HG03196 (cell line): ENCODE results near the gene MLKL.

Experiments used
- ATAC-seq: cut with Tn5 transposase; IDR thresholded peaks from one replicate; pipeline ENCODE4 v1.9.1; 2021; ENCODE audit not compliant: unreplicated experiment

The MLKL gene

GRCh38 chr16:74700438-74701225, at the start of gene MLKL:
Gene MLKL, minus strand, starts transcription at chr16:74700862. Its CDS starts 5,105 bp downstream, at chr16:74695757.
- ATAC-seq = peak; percentile 47

DNA sequence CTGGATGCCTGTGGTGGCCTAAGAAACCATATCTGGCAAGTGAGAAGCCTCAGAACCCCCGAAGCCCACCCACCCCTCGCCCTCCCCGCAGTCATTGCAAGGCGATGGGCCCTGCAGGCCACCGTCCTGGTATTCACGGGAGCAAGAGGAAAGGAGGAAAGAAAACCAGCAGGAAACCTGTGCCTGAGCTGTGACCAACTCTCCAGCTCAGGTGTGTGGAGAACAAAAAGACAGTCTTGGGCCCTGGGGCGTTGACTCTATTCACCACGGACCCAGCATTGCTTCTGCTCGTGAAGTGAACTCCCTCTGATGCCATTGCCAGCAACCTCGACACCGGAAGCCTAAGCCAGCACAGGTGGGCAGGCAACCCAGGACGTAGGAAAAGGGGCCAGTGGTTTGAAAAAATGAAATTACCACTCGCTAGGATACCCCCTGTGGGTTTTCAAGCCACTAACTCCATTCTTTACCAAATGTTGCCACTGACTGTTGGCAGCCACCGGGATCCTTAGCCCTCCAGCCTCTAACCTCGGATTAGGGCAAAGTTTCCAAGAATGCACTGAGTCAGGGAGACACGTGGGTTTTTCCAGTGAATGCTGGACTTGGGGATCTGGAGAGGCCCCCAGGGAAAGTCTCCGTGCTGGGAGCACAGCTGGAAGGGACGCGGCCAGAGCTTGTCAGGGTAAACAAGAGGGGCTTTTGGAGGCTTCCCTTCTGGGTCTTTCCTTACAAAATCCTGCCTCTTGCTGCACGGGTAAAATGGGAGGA, 48.8 kb upstream of the MLKL start:
- ATAC-seq = no peak

DNA sequence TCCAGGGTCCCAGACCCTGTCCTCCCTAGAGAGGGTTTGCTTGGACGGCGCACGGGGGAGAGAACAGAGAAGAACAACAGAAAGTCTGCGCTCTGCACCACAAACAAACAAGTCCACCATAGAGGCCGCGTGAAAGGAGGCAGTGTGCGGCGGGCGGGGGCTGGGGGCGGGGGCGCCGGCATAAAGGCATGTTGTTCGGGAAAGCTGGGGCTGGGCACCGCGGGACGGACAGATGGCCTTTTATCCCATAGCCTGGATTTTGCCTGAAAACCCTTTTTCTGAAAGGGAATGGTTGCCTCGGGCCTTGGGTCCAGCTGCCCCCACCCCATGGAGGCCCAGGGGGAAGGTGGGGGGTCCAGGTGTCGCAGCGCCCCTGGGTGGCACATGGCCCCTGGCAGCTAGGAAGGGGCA, 48.0 kb upstream of the MLKL start:
- ATAC-seq = no peak

GRCh38 chr16:74747716-74748615, 47.3 kb upstream of the MLKL start:
- no peak for ATAC-seq

DNA sequence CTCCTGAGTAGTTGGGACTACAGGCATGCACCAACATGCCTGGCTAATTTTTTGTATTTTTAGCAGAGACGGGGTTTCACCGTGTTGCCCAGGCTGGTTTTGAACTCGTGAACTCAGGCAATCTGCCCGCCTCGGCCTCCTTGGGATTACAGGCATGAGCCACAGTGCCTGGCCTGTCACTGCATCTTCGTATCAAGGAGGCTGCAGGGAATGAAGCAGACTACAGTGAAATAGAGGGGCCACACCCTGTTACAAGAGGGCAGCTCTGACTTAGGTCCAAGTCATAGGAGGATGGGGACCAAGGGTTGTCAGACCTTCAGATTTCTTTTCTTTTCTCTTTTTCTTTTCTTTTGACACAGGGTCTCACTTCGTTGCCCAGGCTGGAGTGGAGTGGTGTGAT, 45.3 kb upstream of the MLKL start:
- ATAC-seq = no peak

DNA sequence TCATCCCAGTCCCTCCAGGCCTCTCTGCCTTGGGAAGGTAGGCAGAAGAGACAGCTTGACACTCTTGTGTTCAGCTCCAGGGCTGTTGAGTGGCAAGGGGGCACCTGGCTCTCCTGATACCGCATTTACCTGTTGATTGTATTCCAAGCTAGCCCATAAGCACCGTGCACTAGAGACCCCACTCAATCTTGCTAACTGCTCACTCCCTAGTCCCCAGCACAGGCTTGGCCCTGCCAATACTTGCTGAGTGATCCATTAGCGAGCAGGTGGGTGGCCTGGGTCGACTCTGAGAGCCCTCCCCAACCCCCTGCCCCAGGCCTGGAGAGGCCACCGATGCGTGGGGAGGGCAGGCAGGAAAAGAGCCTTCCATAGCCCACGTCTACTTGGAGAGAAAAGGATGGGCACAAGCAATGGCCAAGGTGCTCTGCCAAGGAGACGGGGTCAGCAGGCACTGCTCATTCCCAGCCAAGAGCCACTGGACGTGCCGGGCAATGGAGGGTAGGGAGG, 44.5 kb upstream of the MLKL start:
- ATAC-seq = no peak

- ATAC-seq = no peak
Observed at GRCh38 chr16:74744566-74744965, 43.9 kb upstream of the MLKL start.

GRCh38 chr16:74743668-74744299, 43.1 kb upstream of the MLKL start:
- ATAC-seq = no peak

- no peak for ATAC-seq
Observed at GRCh38 chr16:74743045-74743667, 42.5 kb upstream of the MLKL start.

- no peak for ATAC-seq
Observed at GRCh38 chr16:74742051-74742481, 41.4 kb upstream of the MLKL start.

GRCh38 chr16:74740795-74741304, 40.2 kb upstream of the MLKL start:
- no peak for ATAC-seq

DNA sequence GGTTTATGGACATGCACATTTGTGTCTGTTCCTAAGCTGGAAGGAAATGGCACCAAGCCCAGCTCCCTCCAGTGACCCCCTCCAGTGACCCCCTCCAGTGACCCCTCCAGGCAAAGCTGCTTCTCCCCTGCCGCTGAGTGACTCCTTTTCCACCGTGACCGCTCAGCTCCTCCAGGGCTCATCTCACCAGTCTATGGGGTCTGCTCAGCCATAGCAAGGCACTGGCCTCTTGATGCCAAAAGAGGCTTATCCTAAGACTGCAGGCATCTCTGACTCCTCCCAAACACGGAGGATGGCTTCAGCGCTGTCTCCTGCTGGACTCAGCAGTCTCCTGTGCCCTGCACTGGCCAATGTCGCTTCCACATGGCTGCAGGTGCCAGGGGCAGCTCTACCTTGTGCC, 38.6 kb upstream of the MLKL start:
- ATAC-seq = no peak

- no peak for ATAC-seq
Observed at GRCh38 chr16:74738816-74739215, 38.2 kb upstream of the MLKL start.

DNA sequence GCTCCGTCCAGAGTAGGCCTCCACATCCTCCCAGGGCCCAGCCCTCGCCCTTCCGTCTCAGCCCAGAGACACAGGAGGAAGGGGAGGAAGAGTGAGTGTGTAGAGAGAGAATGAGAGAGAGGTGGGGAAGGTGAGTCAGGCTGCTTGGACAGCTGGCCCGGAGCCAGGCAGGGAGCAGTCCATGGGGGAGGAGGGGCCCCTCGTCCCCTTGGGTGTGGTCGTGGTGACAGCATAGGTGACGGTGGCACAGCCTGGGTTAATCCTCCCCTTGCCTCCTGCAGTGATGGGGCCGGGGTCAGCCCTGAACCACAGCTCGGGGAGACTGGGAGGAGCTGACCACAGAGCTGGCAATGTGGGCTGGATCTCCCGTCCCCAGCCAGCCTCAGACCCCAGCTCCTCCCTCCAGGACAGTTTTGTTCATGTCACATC, 37.5 kb upstream of the MLKL start:
- no peak for ATAC-seq

GRCh38 chr16:74737521-74737920, 36.9 kb upstream of the MLKL start:
- no peak for ATAC-seq

DNA sequence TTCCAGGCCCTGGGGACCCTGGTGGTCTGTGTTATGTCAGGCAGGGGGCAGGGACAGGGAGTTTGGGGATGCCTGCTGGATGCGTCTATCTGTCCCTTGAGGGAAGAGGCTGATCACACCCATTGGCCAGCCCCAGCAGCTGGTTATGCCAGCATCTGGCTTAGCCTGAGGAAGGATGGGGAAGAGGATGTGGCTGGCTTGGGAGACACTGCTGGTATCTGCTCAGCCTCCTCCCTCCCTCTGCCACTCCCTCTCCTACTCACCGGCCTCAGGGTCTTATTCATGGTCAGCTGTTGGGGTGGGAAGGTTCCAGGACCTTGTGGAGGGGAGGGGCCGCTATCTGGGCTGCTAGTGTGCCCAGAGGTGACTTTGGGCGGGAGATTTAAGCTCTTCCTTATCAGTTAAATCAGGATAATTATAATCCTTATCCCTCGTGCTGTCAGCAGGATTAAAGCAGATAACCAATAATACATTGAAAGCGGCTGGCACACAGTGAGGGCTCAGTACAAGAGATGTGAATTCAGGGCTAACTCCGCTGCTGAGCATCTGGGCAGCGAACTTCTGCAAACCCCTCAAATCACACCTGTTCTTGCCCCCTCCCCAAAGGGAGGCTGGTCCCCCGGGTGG, 36.0 kb upstream of the MLKL start:
- no peak for ATAC-seq

- ATAC-seq = no peak
Observed at GRCh38 chr16:74735554-74735953, 34.9 kb upstream of the MLKL start.

GRCh38 chr16:74735162-74735452, 34.4 kb upstream of the MLKL start:
- ATAC-seq = no peak

DNA sequence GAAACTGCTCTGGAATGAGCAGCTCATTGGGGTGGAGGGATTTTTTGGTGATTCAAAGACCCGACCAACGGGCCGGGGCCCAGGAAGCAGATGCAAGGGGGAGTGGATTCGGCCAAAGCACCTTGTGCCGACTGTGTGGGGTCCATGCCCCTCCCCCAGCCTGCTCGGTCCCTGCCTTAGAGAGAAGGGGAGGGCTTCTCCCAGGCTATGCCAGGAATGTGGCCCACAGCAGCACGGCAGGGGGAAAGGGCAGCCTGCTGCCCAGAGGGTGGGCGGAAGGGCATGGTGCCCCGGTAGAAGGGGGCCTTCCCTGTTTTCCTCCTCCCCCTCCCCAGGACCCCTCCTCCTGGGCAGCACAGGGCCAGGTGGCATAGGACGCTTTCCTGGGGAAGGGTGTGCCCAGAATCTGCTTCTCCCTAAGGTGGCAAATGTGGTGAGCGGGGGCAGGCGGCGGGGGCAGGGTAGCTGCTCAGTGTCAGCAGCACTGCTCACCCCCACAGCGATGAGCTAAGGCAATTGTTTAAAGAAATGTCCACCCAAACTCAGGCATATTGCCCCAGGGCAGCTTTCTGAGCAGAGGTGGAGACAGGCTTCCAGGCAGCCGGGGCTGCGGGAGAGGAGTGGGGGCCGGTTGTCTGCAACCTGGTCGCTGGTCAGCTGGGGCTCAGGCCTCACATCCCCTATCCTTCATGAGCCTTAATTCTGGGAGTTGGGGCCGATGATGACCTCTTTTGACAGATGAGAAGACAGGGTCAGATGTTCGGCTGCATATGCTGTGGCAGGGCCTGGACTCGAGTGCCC, 33.9 kb upstream of the MLKL start:
- no peak for ATAC-seq
